Left renal cortex interstitium (tissue), 4 donors: ENCODE measurements around the gene WDFY1. TPM values are rescaled to one million over a fixed set of nuclear protein-coding genes. Genes with fewer than 3 reads are reported as not detected.

Experiments
- DNase-seq, 4 donors: peaks; one replicate each; pipeline ENCODE4 v3.0.0-alpha.2; 2013; ENCODE audit warnings: low read depth in 4 of 4, low spot score in 2 of 4, missing footprints in 1 of 4
- polyA plus RNA-seq, 4 donors: library from polyadenylated mRNA; unstranded; fragments of 120-200 nt; gene quantifications; one replicate each; pipeline ENCODE4 v1.2.1, GENCODE V29; 2013; ENCODE audit not compliant: insufficient read length in 4 of 4

WDFY1 gene
- polyA plus RNA-seq, 4 donors, result 57.5 to 64.0 (median 59.6) TPM

DNA sequence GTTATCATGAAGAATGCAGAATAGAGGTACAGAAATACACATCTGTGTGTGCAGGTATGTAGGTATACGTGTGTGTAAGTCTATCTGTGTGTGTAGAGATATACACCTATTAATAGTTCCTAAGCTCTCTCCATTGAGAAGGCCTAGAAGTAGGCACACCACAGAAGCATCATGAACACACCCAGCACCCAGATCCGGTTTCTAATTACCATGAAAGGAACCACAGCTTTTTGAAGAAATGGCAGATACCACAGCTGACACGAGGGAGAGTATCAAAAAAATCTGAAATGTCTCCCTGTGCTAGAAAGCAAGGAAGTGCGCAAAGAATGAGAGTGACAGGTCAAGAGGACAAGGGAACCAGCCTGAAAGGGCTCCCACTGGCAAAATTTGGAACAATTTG lies 80.0 kb downstream of the WDFY1 start:
- no peak for DNase-seq

DNA sequence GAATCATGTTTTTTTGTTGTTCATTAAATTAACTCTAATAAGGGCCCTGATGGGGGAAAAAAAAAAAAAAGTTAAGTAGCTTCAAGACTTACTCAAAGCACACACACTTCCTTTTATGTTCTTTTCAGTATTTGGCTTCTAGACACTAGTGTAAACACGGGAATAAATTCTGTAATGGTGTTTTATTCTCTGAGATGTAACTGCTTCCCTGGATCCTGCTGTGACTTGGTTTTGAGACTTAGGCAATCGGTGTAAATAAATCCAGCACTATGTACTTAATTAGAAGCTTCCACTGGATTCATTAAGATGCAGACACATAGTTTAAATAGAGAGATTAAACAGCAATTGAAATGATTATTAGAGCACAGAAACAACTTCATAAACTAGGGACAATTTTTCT lies 81.6 kb downstream of the WDFY1 start:
- DNase-seq, result no peak

DNA sequence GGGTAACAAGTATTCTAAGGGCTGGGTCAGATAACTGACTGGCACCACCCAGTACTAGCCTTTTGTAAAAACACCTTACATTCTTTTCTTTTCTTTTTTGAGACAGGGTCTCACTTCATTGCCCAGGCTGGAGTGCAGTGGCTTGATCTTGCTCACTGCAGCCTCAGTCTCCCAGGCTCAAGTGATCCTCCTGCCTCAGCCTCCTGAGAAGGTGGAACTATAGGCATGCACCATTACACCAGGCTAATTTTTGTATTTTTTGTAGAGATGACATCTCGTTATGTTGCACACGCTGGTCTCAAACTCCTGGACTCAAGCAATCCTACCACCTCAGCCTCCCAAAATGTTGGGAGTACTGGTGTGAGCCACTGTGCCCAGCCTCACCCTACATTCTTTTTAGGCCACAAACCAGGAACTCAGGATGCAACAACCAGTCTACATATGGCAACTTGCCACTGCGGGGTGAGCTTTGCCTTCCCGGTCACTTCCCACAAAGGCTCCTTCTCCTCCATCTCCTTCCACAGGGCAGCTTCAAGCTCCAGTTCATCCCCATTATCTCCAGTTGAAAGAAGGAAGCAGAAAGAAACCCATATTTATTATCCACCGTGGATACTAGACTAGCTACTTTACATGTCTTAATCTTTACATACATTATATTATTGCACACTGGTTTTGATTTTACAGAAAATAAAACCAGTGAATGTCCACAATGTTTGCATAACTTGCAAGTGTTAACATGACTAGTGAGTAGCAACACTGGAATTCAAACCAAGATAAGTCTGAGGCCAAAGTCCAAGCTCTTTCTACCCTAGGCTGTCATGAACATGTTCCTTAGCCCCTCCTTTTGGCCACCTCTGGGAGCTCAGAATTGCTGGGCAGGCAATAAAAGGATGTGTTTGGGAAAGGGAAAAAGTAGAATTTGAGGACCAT lies 84.1 kb downstream of the WDFY1 start:
- no peak for DNase-seq

DNA sequence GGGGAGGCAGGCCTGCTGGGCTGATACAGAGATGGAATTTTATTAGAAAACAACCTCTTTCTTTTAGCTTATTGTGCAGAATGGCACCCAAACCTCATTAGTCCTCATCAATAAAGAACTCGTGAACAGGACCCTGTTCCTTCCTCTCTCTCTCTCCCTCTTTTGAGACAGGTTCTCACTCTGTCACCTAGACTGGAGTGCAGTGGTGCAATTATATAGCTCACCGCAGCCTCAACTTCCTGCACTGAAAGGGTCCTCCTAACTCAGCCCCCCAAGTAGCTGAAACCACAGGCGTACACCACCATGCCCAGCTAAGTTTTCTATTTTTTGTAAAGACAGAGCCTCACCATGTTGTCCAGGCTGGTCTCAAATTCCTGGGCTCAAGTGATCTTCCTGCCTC lies 86.1 kb downstream of the WDFY1 start:
- DNase-seq, result no peak

DNA sequence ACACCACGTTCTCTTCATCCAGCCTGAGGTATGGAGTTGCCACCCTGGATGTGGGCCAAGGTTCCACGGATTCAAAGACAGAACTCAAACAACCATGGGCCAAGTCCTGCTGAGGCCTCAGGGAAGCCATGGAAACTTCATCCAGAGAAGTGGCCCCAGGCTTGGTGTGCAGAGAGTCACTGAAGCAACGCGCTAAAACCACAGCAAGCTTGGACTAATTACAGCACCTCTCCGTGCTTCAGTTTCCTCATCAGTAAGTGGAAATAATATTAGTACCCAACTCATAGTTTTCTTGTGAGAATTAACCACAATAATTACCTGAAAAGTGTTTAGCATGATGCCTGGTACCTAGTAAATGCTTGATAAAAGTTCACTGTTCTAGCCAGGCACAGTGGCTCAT lies 88.6 kb downstream of the WDFY1 start:
- no peak for DNase-seq

DNA sequence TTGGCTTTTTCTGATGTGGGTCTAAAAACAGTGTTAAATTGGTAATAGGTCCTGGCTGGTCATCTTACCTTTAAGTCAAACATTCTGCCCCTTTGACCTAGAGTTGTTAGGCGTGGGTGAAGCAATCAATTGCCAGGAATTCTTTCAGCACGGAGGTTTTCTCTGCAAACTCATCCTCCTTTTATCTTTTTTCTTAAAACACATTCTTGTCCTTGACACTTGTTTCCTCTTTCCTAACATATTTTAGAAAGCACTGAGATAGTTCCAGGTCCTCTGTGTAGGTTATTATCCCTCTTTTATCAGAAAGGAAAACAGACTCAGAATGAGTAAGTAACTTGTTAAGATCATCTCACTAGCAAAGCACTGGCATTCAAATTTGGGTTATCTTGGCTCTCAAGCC lies 89.1 kb downstream of the WDFY1 start:
- no peak for DNase-seq

DNA sequence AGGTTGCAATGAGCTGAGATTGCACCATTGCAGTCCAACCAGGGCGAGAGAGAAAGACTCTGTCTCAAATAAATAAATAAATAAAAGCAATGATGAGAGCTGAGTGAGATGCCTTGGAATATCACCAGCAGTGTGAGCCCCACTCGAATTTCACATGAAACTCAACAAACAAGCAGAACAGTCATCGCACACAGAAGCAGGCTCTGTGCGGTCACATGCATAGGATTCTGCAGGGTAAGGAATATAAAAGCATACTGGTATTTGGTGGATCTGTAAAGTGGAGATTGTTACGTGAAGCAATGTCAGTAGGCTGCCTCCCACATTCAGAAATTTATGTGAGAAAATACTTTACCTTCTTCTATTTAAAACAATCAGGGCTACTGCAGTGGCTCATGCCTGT lies 89.7 kb downstream of the WDFY1 start:
- no peak for DNase-seq

DNA sequence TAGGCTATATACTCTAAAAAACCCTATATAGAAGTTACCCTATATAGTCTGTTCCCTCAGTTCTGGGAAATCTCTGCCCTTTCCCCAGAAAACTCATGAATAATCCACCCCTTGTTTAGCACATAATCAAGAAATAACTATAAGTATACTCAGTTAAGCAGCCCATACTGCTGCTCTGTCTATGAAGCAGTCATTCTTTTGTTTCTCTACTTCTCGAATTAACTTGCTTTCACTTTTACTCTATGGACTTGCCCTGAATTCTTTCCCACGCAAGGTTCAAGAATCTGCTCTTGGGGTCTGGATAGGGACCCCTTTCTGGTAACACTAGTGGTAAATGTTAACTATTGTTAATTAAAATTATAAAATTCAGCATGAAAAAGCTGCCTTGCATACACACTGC lies 90.4 kb downstream of the WDFY1 start:
- no peak for DNase-seq

DNA sequence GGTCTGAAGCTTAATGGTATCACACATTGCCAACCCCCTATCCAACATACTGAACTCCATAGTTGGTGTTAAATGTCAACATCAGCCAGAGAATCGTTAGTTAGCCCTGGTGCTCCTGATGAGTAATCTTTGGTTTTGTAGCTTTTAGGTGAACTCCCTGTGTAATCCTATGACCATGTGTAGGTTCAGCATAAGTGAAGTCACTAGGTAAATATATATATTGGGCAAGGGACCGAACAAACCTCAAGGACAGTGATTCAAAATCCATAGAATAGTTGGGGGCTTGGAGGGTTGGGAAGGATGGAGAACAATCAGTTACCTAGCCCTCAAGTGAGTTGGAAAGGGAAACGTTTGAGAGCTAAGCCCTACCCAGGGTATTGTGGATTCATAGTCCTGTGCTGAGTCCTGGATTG lies 91.7 kb downstream of the WDFY1 start:
- DNase-seq, result no peak

DNA sequence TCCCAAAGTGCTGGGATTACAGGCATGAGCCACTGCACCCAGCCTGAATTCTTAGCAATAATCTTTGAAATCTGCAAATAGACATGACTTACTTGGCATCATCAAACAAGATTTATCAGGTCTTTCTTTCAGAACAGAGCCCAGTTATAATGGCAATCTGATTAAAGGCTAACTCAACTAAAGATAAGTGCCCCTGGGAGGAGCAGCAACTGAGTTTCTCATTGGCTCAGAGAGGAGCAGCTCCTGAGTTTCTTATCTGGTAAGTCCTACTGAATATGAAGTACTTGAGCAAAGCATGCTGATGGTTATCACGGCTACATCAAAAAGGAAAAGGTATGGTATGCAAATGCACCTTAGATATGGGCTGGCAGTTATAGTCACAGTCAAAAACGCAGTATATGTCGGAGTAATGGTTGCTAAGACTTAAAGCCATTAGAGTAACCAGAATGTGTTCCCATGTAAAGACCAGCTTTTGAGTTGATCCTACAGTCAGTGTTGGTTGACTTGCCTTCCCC lies 92.8 kb downstream of the WDFY1 start:
- no peak for DNase-seq

DNA sequence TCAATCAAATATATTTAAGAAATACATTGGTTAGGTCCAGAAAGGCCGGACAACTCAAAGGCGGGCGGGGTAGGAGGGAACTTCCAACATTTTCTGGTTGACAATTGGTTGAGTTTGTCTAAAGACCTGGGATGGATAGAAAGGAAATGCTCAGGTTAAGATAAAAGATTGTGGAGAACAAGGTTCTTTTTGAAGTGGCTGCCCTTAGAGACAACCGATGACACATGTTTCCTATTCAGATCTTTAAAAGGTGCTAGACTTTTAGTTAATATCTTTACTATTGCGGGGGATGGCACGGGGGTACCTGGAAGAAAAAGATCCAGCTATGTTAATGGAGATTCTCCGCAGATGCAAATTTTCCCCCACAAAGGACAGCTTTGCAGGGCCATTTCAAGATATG lies 97.7 kb downstream of the WDFY1 start:
- no peak for DNase-seq

DNA sequence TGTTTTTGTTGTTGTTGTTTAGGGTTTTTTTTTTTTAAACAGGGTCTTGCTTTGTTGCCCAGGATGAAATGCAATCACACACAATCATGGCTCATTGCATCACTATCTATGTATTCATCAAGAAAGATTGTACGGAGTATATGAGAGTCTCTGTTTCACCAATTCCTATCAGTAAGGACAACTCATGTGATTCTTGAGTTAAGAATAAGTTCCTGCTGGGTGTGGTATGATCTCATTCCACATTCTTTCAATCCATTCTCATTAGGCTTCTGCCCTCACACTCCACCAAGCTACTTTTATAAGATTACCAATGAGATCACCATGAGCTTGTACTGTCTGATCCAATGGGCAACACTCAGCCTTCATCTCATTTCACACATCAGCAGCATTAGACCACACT lies 98.6 kb downstream of the WDFY1 start:
- DNase-seq, result no peak

DNA sequence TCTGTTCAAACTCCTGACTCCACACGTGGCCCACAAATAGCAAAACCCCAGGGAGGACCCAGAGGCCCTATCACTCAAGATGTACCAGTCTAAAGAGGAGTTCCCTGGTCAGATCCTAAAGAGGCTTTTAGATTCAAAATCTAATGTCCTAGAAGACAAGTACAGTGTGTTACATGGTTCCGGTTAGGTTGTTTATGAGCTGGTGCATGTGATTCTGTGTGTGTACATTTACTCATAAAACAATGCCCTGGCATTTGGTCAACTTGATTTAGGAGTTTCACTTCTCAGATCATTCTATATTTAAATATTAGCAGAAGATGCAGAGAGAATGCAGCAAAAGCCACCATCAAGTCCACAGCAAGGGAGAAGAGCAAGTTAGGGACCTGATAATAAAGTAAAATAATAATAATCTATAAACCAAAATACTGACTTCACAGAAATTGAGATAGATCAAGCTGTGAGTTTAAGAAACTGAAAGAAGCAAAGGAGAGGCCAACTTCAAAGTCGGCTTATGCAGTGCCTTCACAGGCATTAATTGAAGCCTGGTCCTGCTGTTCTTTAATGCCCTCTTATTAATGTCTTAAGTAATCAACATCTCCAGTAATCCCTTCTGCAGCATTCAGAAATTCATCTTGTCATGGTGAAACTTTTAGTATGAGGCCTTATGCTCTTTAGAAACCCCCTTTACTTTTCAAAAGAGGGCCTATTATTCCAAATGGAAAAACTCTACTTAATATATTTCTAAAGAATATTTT lies 103.5 kb downstream of the WDFY1 start:
- no peak for DNase-seq

DNA sequence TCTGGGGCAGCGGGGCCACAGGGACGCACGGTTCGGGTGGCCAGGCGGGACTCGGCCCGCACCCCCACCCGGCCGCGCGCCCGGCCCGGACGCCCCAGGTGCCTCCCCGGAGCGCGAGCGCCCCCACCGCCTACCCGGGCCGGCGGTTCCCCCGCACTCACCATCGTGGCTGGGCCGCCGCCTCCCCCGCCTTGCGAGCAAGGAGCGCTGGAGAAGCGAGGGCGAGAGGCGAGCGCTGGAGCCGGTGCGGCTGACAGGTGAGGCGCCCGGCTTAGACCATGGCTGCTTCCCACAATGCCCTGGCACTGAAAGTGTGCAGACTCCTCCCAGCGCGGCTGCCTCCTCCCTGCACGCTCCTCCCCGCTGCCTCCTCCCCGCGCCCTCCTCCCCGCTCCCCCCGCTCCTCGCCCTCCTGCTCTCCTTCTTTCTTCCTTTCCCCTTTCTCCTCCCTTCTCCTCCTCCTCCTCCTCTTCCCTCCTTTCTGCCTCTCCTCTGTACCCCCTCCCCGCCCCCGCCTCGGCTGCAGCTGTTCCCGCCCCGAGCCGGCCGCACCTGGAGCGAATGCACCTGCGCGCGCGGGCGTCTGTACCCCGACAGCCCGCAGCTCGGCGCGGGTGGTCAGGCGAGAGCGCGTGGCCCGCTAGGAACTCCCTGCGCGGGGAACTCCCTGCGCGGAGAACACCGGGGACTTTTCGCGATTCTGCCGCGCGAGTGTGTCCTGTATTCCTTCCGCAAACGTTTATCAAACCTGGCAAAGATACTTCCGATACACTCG lies 107.7 kb downstream of the WDFY1 start, which contains the start of gene AP1S3:
Gene AP1S3, minus strand, starts transcription at position 296 of the 775 bp plus-strand sequence. Its CDS starts 132 bp downstream, at position 164.
- DNase-seq, result peak in 1 of 4 donors; percentile 58

DNA sequence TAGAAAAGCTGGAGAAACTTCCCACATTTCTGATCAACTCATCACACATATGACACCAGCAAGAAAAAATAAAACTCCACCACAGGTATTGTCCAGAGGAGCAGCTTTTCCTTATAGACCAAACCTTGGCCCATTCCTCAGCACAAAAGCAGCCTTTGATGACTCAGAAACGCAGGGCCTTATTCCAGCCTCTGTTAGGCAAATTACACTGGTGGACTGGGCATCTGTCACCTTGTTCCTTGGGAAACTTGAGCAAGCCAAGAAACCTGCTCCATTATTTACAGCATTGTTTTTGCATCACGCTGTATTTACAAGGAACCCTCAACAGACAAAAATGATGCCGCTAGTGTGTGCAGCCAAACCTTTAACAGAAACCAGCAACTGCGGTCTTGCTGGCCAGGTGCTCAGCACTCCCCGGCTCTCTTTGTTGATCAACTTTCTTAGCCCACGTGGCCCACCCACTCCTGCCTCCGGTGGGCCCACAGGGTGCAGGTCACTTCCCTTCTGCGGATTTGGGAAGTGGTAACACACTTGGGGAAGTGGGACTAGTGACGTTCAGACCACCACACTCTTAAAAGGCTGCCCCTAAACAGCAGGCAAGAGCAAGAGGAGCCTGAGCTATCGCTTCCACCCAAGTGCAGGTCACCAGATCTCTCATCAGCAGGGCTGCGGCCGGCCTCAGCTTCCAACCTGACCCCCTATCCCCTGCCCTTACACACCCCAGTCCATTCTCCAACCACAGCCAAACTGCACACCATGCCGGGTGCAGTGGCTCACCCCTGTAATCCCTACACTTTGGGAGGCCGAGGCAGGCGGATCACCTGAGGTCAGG lies 109.2 kb downstream of the WDFY1 start:
- no peak for DNase-seq

DNA sequence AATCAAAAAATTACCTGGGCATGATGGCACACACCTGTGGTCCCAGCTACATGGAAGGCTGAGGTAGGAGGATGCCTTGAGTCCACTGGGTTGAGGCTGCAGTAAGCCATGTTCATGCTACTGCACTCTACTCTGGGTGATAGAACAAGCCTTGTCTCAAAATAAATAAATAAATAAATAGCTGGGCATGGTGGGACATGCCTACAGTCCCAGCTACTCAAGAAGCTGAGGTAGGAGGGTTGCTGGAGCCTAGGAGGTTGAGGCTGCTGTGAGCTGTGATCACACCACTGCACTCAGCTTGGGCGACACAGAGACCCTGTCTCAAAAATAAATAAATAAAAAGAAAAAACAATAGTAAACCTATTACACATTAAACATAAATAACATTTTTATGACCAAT lies 110.7 kb downstream of the WDFY1 start:
- no peak for DNase-seq

DNA sequence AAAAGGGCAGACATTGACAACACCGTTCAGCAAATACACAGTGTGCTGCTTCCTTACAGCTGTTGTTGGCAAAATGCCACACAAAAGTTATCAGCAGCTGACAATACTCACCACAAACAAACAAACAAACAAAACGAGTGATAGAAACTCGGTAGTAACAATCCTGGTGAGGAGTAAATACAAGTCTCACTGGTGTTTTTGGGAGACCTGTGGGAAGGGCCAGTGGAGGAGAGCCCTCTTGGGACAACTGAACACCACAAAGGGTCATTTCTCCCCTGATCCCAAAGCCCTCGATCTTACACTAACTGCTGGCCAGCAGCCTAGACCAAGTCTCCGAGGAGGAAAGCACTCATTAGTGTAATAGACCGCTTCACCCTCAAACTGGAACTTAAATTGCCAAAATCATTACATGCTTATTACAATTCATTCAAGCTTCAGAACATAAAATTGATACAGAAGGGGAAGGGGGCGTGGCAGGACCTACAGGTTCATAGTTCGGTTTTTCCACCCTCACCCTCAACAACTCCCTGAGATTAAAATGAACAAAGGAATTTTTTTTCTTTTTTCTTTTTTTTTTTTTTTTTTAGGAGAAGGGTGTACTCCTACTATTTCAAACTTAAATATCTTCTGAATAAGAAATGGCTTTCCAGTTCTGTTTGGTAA lies 112.8 kb downstream of the WDFY1 start:
- DNase-seq, result peak in 1 of 4 donors; percentile 18

DNA sequence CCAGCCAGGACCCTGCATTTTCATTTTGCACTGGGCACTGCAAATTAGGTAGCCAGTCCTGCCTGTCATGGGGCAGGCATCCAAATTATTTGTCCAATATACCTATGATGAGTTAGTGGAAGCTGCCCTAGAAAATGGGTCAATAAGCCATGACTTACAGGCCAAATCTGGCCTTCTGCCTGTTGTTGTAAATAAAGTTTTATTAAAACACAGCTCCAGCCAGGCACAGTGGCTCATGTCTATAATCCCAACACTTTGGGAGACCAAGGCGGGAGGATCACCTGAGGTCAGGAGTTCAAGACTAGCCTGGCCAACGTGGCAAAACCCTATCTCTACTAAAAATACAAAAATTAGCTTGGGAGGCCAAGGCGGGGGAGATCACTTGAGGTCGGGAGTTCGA lies 116.0 kb downstream of the WDFY1 start:
- DNase-seq, result no peak

DNA sequence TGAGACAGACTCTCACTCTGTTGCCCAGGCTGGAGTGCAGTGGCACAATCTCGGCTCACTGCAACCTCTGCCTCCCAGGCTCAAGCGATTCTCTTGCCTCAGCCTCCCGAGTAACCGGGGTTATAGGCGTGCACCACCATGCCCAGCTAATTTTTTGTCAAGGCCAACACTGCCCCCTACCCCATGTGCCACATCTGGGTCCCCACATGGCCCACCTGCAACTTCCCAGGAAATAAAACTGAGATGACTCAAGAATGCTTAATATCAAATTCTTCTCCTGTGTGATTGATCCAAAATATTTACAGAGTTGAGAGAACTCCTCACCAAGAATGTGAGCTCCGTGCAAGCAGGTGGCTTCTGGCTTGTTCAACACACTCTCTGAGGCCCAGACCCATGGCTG lies 116.8 kb downstream of the WDFY1 start:
- no peak for DNase-seq
